ENCODE measurements around the gene PER1.

Gene PER1

DNA sequence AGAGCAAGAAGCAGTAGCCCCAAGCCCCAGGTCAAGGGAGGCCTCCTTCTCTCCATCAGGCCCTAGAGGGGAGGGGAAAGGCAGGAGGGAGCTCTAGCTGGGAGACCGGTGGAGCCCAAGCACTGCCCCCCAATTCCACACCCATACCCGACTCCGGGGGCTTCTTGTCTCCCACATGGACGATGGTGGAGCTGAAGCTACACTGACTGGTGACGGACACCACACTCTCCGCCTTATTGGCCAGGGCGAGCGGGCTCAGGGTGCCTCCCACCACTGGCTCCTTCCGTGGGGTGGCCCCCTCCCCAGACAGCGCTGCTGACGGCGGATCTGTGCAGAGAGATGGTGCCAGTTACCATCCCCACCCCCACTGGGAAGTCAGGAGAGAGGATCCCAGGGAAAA, 6.4 kb downstream of the PER1 start:
- TF ChIP-seq, protein P1, sequence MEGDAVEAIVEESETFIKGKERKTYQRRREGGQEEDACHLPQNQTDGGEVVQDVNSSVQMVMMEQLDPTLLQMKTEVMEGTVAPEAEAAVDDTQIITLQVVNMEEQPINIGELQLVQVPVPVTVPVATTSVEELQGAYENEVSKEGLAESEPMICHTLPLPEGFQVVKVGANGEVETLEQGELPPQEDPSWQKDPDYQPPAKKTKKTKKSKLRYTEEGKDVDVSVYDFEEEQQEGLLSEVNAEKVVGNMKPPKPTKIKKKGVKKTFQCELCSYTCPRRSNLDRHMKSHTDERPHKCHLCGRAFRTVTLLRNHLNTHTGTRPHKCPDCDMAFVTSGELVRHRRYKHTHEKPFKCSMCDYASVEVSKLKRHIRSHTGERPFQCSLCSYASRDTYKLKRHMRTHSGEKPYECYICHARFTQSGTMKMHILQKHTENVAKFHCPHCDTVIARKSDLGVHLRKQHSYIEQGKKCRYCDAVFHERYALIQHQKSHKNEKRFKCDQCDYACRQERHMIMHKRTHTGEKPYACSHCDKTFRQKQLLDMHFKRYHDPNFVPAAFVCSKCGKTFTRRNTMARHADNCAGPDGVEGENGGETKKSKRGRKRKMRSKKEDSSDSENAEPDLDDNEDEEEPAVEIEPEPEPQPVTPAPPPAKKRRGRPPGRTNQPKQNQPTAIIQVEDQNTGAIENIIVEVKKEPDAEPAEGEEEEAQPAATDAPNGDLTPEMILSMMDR (IDR thresholded peaks at IDR 0.05; ENCODE audit: extremely low read depth, missing control alignments), result no peak
- DNase-seq (ENCODE audit: low spot score), result no peak

DNA sequence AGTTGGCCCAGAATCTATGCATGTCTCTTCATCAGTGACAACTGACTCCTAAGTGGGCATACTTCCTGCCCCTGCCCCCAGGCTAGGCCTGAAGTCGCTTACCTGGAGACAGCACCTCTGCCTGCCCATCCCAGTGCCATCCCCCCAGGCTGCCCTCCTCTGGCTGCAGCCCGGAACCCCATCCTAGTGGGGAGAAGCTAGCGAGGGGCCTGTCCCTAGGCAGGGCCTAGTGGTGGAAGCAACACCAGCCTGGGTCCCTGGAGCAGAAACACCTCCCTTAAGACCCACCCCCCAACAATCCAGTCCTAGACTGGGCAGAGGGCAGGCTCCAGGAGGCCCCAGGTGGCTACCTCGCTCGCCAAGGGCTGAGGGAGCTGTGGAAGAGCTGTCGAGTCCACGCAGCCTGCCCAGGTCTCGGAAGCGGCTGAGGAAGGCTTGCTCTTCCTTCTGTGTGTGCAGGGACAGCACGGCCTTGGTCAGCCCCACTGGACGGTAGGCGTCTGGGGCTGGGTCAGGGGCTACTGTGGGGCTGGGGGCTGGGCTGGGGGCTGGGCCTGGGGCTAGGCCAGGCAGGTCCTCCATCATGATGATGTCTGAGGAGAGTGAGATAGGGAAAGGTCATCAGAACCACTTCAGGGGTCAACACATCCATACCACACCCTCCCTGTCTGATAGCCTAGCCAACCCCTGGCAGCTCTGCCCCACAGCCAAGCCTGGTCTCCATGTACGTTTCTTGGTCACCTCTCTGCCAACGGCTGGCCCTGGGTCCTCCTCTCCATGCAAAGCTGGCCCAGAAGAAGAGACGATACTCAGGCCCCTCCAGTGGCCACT, 7.6 kb downstream of the PER1 start:
- no peak for DNase-seq (ENCODE audit: low spot score)
- TF ChIP-seq, protein P1 (IDR thresholded peaks at IDR 0.05; ENCODE audit: extremely low read depth, missing control alignments), result no peak

DNA sequence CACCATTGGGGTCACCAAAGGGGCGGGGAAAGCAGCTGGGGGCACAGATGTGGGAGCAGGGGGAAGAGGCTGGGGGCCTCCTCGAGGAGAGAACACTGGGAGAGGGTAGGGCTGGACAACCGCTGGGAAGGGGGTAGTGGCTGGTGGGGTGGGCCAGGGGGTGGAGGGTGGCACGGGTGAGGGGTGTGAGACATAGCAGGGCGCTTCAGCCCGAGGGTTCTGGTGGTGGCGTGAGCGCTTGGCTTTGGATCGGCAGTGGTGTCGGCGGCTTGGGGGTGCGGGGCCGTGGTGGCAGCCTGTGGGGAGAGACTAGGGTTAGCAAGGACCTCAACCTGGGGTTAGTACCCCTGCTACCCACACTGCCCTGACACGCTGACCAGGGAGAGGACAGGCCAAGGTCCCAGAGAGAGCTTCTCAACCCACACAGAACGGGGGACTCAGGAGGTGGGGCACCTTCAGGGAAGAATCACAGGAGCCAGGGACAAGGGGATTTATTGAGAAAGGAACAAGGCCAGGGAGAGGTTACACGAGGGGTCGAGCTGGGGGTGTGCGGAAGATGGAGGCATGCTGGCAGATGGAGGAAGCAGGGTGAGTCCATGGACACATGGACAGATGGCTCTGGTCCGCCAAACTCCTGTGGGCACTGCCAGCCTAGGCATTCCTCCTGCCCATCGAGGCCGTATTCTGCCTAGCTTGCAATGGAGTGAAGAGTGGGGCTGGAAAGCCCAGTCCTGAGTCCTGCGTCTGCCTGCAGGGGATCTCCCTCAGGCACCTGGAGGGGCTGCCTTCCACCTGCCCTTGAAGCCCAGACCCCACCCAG, 8.4 kb downstream of the PER1 start:
- TF ChIP-seq, protein P1 (IDR thresholded peaks at IDR 0.05; ENCODE audit: extremely low read depth, missing control alignments), result no peak

DNA sequence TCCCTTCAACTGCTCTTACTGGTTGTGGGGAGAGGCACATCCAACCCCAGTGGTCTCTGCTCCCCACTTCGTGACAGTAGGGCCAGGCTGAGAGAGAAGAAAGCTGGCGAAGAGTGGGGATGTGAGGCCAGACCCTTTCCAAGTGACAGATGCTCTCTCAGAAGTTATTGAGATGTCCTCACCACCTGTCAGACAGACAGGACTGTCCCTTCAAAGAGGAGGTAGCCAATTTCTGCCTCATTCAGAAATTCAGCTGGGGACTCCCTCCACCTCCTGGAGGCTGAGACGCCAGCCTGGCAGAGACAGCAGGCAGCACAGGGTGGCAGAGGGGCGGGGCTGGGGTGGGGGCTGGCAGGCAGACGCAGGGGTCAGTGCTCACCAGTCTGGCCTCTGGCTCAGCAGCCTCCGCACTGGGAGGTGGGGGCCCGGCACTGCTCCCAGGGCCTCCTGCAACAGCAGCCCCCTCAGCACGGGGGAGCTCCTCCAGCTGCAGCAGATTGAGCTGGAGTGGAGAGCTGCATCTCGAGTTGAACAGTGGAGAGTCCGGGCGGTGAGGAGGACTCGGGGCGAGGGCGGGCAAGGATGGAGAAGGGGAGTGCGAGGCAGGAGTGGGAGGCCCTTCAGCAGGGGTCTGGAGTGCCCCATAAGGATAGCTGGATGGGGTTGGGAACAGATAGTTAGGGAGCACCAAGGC, 9.2 kb downstream of the PER1 start:
- no peak for DNase-seq (ENCODE audit: low spot score)

More for the DNA sequence above, 8.4 kb downstream of the PER1 start:
- DNase-seq (ENCODE audit: low spot score), result no peak

DNA sequence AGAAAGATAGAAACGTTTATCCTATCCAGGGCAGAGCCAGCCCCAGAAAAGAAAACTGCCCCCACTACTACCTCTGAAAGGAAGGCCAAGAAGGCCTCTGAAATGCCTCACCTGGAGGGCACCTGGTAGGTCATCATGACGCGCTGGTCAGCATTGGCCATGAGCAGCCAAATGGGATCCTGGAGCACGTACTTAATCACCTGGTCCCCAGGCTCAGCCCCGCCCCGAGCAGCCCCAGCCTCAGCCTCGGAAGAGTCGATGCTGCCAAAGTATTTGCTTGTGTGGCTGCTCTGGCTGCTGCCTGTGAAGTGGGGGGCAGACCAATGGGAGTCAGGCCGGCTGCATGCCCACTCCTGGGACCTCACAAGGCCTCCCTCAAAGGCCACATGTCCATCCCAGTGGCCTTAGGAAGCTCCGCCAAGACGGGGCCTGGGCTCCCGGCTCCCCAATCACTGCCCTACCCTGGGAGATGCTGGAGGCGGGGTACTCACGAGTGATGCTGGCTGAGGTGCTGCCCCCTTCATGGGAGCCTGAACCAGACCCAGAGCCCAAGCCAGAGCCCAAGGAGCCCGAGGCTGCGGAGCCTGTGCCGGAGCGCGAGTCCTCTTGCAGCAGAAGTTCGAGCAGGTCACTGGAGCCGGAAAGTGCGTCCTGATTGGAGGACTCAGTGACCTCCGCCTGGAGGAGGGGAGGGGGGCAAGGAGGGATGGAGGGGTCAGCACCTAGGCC, 9.9 kb downstream of the PER1 start:
- DNase-seq (ENCODE audit: low spot score), result no peak
- TF ChIP-seq, protein P1 (IDR thresholded peaks at IDR 0.05; ENCODE audit: extremely low read depth, missing control alignments), result no peak

More for the DNA sequence above, 9.2 kb downstream of the PER1 start:
- TF ChIP-seq, protein P1 (IDR thresholded peaks at IDR 0.05; ENCODE audit: extremely low read depth, missing control alignments), result no peak

DNA sequence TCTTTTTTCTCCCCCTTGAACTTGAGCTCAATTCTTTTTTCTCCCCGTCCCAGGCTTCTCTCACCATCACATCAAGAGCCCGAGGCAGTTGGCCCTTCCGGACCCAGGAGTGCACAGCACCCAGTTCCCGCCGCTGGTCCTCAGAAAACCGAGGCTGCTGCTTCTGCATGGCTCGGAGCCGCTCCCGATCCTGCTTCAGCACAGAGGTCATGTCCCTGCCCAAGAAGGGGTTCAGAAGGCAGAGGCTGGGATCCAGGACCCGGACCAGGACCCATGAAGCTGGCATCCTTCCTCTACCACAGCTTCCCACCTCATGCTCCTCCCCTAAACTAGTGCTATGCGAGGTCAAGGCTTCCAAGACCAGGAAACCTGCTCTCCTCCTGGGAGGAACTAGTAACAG, 10.5 kb downstream of the PER1 start:
- no peak for DNase-seq (ENCODE audit: low spot score)
- TF ChIP-seq, protein P1 (IDR thresholded peaks at IDR 0.05; ENCODE audit: extremely low read depth, missing control alignments), result no peak
